HCT116 (cell line): ENCODE measurements around the gene NRCAM. TPM values are rescaled to one million over a fixed set of nuclear protein-coding genes. Genes with fewer than 3 reads are reported as not detected.

Source experiments
- ATAC-seq: fragments of 200-7000 bp; cut with Tn5 transposase; 2 replicates; pipeline ENCODE4 v1.9.1; 2020; ENCODE audit warnings: mild to moderate bottlenecking, moderate library complexity
- BruUV-seq: library from RNA; stranded (reverse); fragments of 400-500 nt; replicated peaks from 2 replicates; lab custom pipeline; 2021; lab: Mats Ljungman, UMichigan
- CTCF ChIA-PET: fragments of 300-600 bp; sonication (Branson Sonifier 250); formaldehyde crosslinking; loops from one replicate; lab custom pipeline; 2021; ENCODE audit warnings: antibody characterized with exemption; lab: Charles Lee
- POLR2A ChIA-PET: fragments of 300-600, 350-600 bp; sonication (Branson Sonifier 250); formaldehyde crosslinking; loops from one replicate; lab custom pipeline; 2021; ENCODE audit warnings: antibody characterized with exemption; lab: Charles Lee
- RAD21 ChIA-PET, 2 experiments: fragments of 300-600 bp; sonication (Branson Sonifier 250); formaldehyde crosslinking; loops; one replicate each; lab custom pipeline; 2023; ENCODE audit warnings: low total read pairs in 2 of 2; ENCODE audit not compliant: uncharacterized antibody in 2 of 2, unreplicated experiment in 2 of 2, low non-redundant PET in 1 of 2; lab: Charles Lee
- DNase-seq: peaks from one replicate; pipeline ENCODE4 v3.0.0-alpha.2; 2010; ENCODE audit warnings: low read depth, low spot score
- H2AFZ ChIP-seq: fragments of 200-600 bp; shearing (Covaris generic), sonication (generic); 2 replicates; pipeline ENCODE4 v1.6.1; 2017; ENCODE audit warnings: low read depth, mixed run types, mixed read lengths, antibody characterized with exemption, low read length; ENCODE audit not compliant: poor library complexity, severe bottlenecking
- H3K27ac ChIP-seq: 2 replicates; pipeline ENCODE4 v1.5.1; 2012; ENCODE audit warnings: low read depth, low read length
- H3K27me3 ChIP-seq: fragments of 200-600 bp; sonication (generic); 2 replicates; pipeline ENCODE4 v1.6.1; 2016; ENCODE audit warnings: mixed run types, low read length, mixed read lengths; ENCODE audit not compliant: insufficient read depth
- H3K36me3 ChIP-seq, 2 experiments: fragments of 200-500 bp in 1 of 2; fragments of 200-600 bp in 1 of 2; sonication (Bioruptor generic) in 1 of 2; sonication (generic) in 1 of 2; 2 replicates each; pipeline versions ENCODE4 v1.5.1 to v1.6.1; 2014 to 2016; ENCODE audit warnings: low read length in 2 of 2, inconsistent platforms in 1 of 2, mixed read lengths in 1 of 2, mixed run types in 1 of 2; ENCODE audit not compliant: insufficient read depth in 2 of 2, control insufficient read depth in 1 of 2
- H3K4me1 ChIP-seq, 2 experiments: fragments of 200-600 bp in 1 of 2; sonication (generic) in 1 of 2; 2 replicates each; pipeline versions ENCODE4 v1.5.1 to v1.6.1; 2012 to 2017; ENCODE audit warnings: low read length in 2 of 2, inconsistent platforms in 1 of 2, mild to moderate bottlenecking in 1 of 2, mixed read lengths in 1 of 2, mixed run types in 1 of 2, moderate library complexity in 1 of 2; ENCODE audit not compliant: insufficient read depth in 2 of 2, control insufficient read depth in 1 of 2
- H3K4me2 ChIP-seq: fragments of 200-600 bp; sonication (generic); 2 replicates; pipeline ENCODE4 v1.6.1; 2017; ENCODE audit warnings: mixed run types, low read length, mixed read lengths
- H3K4me3 ChIP-seq, 2 experiments: fragments of 200-600 bp in 1 of 2; sonication (generic) in 1 of 2; replicated peaks in 1 of 2; 2 replicates each; pipeline ENCODE4 v1.5.1; 2011 to 2016; ENCODE audit warnings: low read length in 2 of 2, control low read depth in 1 of 2, low read depth in 1 of 2, mild to moderate bottlenecking in 1 of 2, mixed read lengths in 1 of 2, mixed run types in 1 of 2
- H3K79me2 ChIP-seq: fragments of 200-600 bp; sonication (generic); 2 replicates; pipeline ENCODE4 v1.6.1; 2017; ENCODE audit warnings: mild to moderate bottlenecking, mixed run types, low read length, moderate library complexity, mixed read lengths; ENCODE audit not compliant: insufficient read depth
- H3K9ac ChIP-seq: fragments of 200-600 bp; sonication (generic); 2 replicates; pipeline ENCODE4 v1.6.1; 2016; ENCODE audit warnings: low read length, mixed read lengths
- H3K9me2 ChIP-seq: fragments of 200-600 bp; sonication (generic), shearing (Covaris generic); 2 replicates; pipeline ENCODE4 v1.6.1; 2017; ENCODE audit warnings: mixed run types, mild to moderate bottlenecking, moderate library complexity; ENCODE audit not compliant: insufficient read depth
- H3K9me3 ChIP-seq, 2 experiments: fragments of 200-500 bp in 1 of 2; fragments of 200-600 bp in 1 of 2; sonication (Bioruptor generic) in 1 of 2; sonication (generic) in 1 of 2; 2 replicates each; pipeline ENCODE4 v1.6.1; 2014 to 2017; ENCODE audit warnings: low read length in 2 of 2, mixed read lengths in 2 of 2, inconsistent platforms in 1 of 2, low read depth in 1 of 2, mild to moderate bottlenecking in 1 of 2, mixed run types in 1 of 2, moderate library complexity in 1 of 2; ENCODE audit not compliant: control insufficient read depth in 1 of 2, insufficient read depth in 1 of 2
- H4K20me1 ChIP-seq: fragments of 200-600 bp; sonication (generic), shearing (Covaris generic); 2 replicates; pipeline ENCODE4 v1.6.1; 2017; ENCODE audit warnings: mixed run types, mild to moderate bottlenecking, moderate library complexity; ENCODE audit not compliant: insufficient read depth
- CBX3 ChIP-seq: IDR thresholded peaks from 2 replicates; pipeline ENCODE4 v1.6.1; 2012; ENCODE audit warnings: low read depth
- CTCF ChIP-seq, 3 experiments: fragments of 200-600 bp in 1 of 3; sonication (generic) in 1 of 3; IDR thresholded peaks in 2 of 3; conservative IDR thresholded peaks in 1 of 3; 2 replicates each; pipeline ENCODE4 v1.5.1; 2012 to 2017; ENCODE audit warnings: low read depth in 2 of 3, low read length in 2 of 3, antibody characterized with exemption in 1 of 3, borderline replicate concordance in 1 of 3, control low read depth in 1 of 3, mild to moderate bottlenecking in 1 of 3, mixed read lengths in 1 of 3, mixed run types in 1 of 3, moderate library complexity in 1 of 3; ENCODE audit not compliant: insufficient read depth in 1 of 3
- EGR1 ChIP-seq: IDR thresholded peaks from 2 replicates; pipeline ENCODE4 v1.6.1; 2012; ENCODE audit warnings: low read depth
- ELF1 ChIP-seq: IDR thresholded peaks from 2 replicates; pipeline ENCODE4 v1.6.1; 2012; ENCODE audit warnings: low read depth, borderline replicate concordance
- EZH2 ChIP-seq: fragments of 200-600 bp; sonication (generic); IDR thresholded peaks from 2 replicates; pipeline ENCODE4 v1.6.1; 2017; ENCODE audit warnings: antibody characterized with exemption, mixed run types
- EZH2phosphoT487 ChIP-seq: fragments of 200-600 bp; IDR thresholded peaks from 2 replicates; pipeline ENCODE4 v1.6.1; 2018; ENCODE audit warnings: antibody characterized with exemption, borderline replicate concordance
- FOSL1 ChIP-seq: IDR thresholded peaks from 2 replicates; pipeline ENCODE4 v1.6.1; 2012; ENCODE audit warnings: low read depth
- JUND ChIP-seq: IDR thresholded peaks from 2 replicates; pipeline ENCODE4 v1.6.1; 2012
- RAD21 ChIP-seq: IDR thresholded peaks from 2 replicates; pipeline ENCODE4 v1.6.1; 2012; ENCODE audit warnings: low read depth, mild to moderate bottlenecking
- REST ChIP-seq: IDR thresholded peaks from 2 replicates; pipeline ENCODE4 v1.6.1; 2012; ENCODE audit warnings: low read depth
- SIN3A ChIP-seq: IDR thresholded peaks from 2 replicates; pipeline ENCODE4 v1.6.1; 2012; ENCODE audit warnings: low read depth
- SP1 ChIP-seq: IDR thresholded peaks from 2 replicates; pipeline ENCODE4 v1.6.1; 2012; ENCODE audit warnings: low read depth
- SRF ChIP-seq: IDR thresholded peaks from 2 replicates; pipeline ENCODE4 v1.6.1; 2012; ENCODE audit warnings: low read depth
- YY1 ChIP-seq: IDR thresholded peaks from 2 replicates; pipeline ENCODE4 v1.6.1; 2011; ENCODE audit warnings: low read length, low read depth, moderate library complexity, mild to moderate bottlenecking; ENCODE audit not compliant: insufficient replicate concordance; ENCODE audit errors: extremely low read depth
- ZFX ChIP-seq: fragments of 450-650 bp; IDR thresholded peaks from 2 replicates; pipeline ENCODE4 v1.6.1; 2017
- ZNF274 ChIP-seq: fragments of 200-500 bp; sonication (Bioruptor generic); IDR thresholded peaks from 2 replicates; pipeline ENCODE4 v1.6.1; 2014; ENCODE audit warnings: mild to moderate bottlenecking, low read depth, low read length, inconsistent platforms
- intact Hi-C: fragments of 100-400 bp; cut with micrococcal nuclease; formaldehyde crosslinking; loops from 2 replicates; pipeline ENCODE4 v1.10.0; 2022
- total RNA-seq: library from RNA; stranded (reverse); gene quantifications from one replicate; pipeline ENCODE4 v1.2.1, GENCODE V29; 2021; ENCODE audit not compliant: unreplicated experiment
- TF ChIP-seq, protein P1 (sequence below): IDR thresholded peaks from 2 replicates; pipeline ENCODE4 v1.6.1; 2012
- TF ChIP-seq, protein P2 (sequence below): IDR thresholded peaks from 2 replicates; pipeline ENCODE4 v1.6.1; 2012

NRCAM gene
- total RNA-seq, 1 experiment from 2014 or later: 0.15 TPM

- Histone ChIP-seq H3K79me2 (no peaks in the 10 kb centered on the region), H3K27me3 (no peaks in the 10 kb centered on the region; the same call in 1 of the 2 replicates), H3K9me3 (no peaks in the 10 kb centered on the region), H3K4me1 (no peaks in the 10 kb centered on the region), H2AFZ (no peak overlapping the region), H4K20me1 (no peaks in the 10 kb centered on the region), H3K9ac (no peak overlapping the region), H3K4me2 (no peak overlapping the region), H3K36me3 (no peaks in the 10 kb centered on the region), H3K27ac (no peak overlapping the region), H3K4me3 (no peak overlapping the region), H3K9me2 (no peaks in the 10 kb centered on the region)
- DNase-seq (no peak), ATAC-seq (no peak)
- ChIA-PET CTCF (no interaction called here), RAD21 (no interaction called here), POLR2A (no interaction called here)
- intact Hi-C loops: no loop called here
- TF ChIP-seq SIN3A (no peak), REST (no peak), EZH2 (no peak), YY1 (no peak), ZFX (no peak), CBX3 (no peak), FOSL1 (no peak), SRF (no peak), EGR1 (no peak), EZH2phosphoT487 (no peak), RAD21 (no peak), ZNF274 (no peak), SP1 (no peak), ELF1 (no peak), JUND (no peak), CTCF (IDR thresholded peaks at IDR 0.05 in 2 of 3, conservative IDR thresholded peaks at IDR 0.05 in 1 of 3; ENCODE audit: borderline replicate concordance in 1 of 3, insufficient read depth in 1 of 3, low read depth in 2 of 3, low read length in 2 of 3) (no peak)
- TF ChIP-seq, protein P1, sequence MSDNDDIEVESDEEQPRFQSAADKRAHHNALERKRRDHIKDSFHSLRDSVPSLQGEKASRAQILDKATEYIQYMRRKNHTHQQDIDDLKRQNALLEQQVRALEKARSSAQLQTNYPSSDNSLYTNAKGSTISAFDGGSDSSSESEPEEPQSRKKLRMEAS: no peak
- TF ChIP-seq, protein P2, sequence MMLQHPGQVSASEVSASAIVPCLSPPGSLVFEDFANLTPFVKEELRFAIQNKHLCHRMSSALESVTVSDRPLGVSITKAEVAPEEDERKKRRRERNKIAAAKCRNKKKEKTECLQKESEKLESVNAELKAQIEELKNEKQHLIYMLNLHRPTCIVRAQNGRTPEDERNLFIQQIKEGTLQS: no peak
- no TSS peak for BruUV-seq
These were observed 81.3 kb downstream of the NRCAM start for GRCh38 chr7:108374899-108375298.
